ENCODE results near the gene HDC.

DNA sequence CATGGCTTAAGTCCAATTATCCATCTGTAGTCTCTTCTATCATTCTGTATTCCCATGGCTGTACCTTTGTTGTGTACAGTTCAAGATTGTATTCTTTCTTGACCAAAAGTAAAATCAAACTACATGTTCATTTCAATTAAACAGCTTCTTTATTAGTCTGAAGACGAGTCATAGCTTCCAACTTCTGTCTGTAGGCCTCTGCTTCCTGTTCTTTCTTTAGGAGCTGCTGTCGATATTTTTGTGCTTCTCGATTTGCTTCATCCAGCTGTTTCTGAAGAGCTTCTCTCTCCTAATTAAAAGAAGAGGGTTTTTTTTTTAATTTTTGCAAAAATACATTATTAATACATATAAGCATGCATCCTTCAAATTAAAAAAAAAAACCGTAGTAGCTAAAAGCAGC lies 13.0 kb upstream of the HDC start:
- TF ChIP-seq, protein P1, sequence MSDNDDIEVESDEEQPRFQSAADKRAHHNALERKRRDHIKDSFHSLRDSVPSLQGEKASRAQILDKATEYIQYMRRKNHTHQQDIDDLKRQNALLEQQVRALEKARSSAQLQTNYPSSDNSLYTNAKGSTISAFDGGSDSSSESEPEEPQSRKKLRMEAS (IDR thresholded peaks at IDR 0.05) = no peak
- no peak for TF ChIP-seq TAF1 (IDR thresholded peaks at IDR 0.05; ENCODE audit: low read depth)
- TF ChIP-seq, protein P2, sequence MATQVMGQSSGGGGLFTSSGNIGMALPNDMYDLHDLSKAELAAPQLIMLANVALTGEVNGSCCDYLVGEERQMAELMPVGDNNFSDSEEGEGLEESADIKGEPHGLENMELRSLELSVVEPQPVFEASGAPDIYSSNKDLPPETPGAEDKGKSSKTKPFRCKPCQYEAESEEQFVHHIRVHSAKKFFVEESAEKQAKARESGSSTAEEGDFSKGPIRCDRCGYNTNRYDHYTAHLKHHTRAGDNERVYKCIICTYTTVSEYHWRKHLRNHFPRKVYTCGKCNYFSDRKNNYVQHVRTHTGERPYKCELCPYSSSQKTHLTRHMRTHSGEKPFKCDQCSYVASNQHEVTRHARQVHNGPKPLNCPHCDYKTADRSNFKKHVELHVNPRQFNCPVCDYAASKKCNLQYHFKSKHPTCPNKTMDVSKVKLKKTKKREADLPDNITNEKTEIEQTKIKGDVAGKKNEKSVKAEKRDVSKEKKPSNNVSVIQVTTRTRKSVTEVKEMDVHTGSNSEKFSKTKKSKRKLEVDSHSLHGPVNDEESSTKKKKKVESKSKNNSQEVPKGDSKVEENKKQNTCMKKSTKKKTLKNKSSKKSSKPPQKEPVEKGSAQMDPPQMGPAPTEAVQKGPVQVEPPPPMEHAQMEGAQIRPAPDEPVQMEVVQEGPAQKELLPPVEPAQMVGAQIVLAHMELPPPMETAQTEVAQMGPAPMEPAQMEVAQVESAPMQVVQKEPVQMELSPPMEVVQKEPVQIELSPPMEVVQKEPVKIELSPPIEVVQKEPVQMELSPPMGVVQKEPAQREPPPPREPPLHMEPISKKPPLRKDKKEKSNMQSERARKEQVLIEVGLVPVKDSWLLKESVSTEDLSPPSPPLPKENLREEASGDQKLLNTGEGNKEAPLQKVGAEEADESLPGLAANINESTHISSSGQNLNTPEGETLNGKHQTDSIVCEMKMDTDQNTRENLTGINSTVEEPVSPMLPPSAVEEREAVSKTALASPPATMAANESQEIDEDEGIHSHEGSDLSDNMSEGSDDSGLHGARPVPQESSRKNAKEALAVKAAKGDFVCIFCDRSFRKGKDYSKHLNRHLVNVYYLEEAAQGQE (IDR thresholded peaks at IDR 0.05; ENCODE audit: low read depth) = no peak
- no peak for TF ChIP-seq CEBPB (IDR thresholded peaks at IDR 0.05)
- no peak for TF ChIP-seq TEAD4 (IDR thresholded peaks at IDR 0.05)
- no peak for TF ChIP-seq CREB1 (IDR thresholded peaks at IDR 0.05; ENCODE audit: low read depth)
- no peak for TF ChIP-seq EP300 (IDR thresholded peaks at IDR 0.05; ENCODE audit: borderline replicate concordance)
- TF ChIP-seq RAD21 (IDR thresholded peaks at IDR 0.05; ENCODE audit: low read depth) = no peak
- no peak for TF ChIP-seq TCF12 (IDR thresholded peaks at IDR 0.05; ENCODE audit: low read depth)
- no peak for TF ChIP-seq EGR1 (IDR thresholded peaks at IDR 0.05)
